ENCODE results near the gene ANO7.

The ANO7 gene

GRCh38 chr2:241198381-241199279, 10.2 kb downstream of the ANO7 start:
- TF ChIP-seq CTCF (IDR thresholded peaks at IDR 0.05; ENCODE audit: borderline replicate concordance, insufficient read depth, low read depth, low read length): no peak
- no peak overlapping the region for H3K4me3 ChIP-seq (ENCODE audit: low read depth, low read length)

DNA sequence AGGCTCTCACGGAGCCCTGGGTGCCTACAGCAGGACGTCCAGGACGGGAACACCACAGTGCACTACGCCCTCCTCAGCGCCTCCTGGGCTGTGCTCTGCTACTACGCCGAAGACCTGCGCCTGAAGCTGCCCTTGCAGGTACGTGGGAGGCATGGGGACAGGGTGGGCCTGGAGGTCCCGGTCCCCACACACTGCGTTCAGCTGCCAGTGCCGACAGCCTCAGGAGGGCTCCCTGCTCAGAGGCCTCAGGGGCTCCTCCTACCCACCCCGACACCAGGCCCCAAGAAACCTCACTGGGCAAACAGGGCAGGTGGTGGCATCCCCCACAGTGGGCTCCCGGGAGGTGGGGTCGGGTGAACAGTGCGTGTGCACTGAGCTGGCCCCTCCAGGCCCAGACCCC, 10.8 kb downstream of the ANO7 start:
- no peak overlapping the region for H3K4me3 ChIP-seq (ENCODE audit: low read depth, low read length)
- no peak for TF ChIP-seq CTCF (IDR thresholded peaks at IDR 0.05; ENCODE audit: borderline replicate concordance, insufficient read depth, low read depth, low read length)

DNA sequence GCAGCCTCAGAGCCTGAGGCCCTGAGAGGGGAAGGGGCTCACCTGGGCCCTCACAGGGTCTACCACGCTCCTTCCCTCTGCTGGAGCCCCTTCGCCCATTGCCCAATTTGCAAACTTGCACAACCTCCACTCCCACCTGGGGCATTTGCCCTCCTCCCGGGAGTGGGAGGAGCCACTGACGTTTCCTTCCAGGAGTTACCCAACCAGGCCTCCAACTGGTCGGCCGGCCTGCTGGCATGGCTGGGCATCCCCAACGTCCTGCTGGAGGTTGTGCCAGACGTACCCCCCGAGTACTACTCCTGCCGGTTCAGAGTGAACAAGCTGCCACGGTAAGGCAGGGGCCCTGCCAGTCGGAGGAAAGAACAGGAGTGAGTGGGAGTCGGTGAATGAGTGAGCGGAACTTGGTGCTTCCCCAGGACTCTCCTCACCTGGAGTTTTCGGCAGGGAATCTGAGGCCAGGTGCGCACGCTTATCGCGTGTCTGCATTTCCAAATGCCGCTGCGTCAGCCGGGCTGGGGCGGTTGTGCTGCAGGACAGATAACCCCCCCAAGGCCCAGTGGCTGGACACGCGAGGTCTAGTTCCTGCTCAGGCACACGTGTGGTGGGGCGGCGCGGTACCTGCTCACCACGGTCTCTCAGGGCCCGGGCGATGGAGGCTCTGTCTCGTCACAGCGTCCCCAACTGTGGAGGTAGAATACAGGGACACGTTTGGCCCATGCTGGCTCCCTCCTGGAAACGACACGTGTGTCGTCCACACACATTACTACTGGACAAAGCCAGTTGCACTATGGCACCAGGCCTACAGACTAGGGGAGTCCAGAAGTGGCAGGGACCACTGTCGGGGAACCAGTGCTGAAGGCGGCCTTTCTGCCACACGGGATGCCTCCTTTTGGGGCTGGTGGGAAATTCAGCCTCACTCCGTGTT, 11.7 kb downstream of the ANO7 start:
- TF ChIP-seq CTCF (IDR thresholded peaks at IDR 0.05; ENCODE audit: borderline replicate concordance, insufficient read depth, low read depth, low read length): no peak
- H3K4me3 ChIP-seq (ENCODE audit: low read depth, low read length): no peak overlapping the region

DNA sequence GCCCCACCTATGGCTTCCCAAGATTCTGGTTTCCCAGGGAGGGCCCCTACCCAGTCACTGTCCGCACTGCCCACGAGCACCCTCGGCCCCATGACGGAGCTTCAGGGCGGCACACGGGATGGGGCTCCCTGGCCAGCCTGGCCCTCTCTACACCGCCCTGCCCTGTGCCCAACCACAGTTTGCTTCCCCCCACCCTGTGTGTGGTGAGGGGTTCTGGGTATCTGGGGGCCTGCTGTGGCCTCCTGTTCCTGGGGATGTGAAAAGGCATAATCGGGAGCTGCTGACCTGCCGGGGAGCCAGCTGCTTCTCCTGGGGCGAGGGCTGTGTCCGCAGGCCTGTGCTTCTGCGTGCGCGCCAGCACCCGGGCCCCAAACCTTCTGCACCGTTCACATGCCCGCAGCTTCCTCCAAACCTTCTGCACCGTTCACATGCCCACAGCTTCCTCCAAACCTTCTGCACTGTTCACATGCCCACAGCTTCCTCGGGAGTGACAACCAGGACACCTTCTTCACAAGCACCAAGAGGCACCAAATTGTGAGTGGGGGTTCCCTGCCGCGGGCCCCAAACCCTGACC, 12.4 kb downstream of the ANO7 start:
- TF ChIP-seq CTCF (IDR thresholded peaks at IDR 0.05; ENCODE audit: borderline replicate concordance, insufficient read depth, low read depth, low read length): no peak

GRCh38 chr2:241201445-241202267, 13.2 kb downstream of the ANO7 start:
- H3K4me3 ChIP-seq (ENCODE audit: low read depth, low read length): no peak overlapping the region
- TF ChIP-seq CTCF (IDR thresholded peaks at IDR 0.05; ENCODE audit: borderline replicate concordance, insufficient read depth, low read depth, low read length): no peak

More for the DNA sequence above, 12.4 kb downstream of the ANO7 start:
- H3K4me3 ChIP-seq (ENCODE audit: low read depth, low read length): no peak overlapping the region

GRCh38 chr2:241202268-241202585, 13.8 kb downstream of the ANO7 start:
- H3K4me3 ChIP-seq (ENCODE audit: low read depth, low read length): no peak overlapping the region
- TF ChIP-seq CTCF (IDR thresholded peaks at IDR 0.05; ENCODE audit: borderline replicate concordance, insufficient read depth, low read depth, low read length): no peak
